DMS 273 (cell line): ENCODE measurements around the gene TOGARAM2.

ENCODE experiments used
- DNase-seq: peaks from one replicate; lab custom pipeline; 2025; ENCODE audit not compliant: unreplicated experiment; lab: John Stamatoyannopoulos, UW

The TOGARAM2 gene

DNA sequence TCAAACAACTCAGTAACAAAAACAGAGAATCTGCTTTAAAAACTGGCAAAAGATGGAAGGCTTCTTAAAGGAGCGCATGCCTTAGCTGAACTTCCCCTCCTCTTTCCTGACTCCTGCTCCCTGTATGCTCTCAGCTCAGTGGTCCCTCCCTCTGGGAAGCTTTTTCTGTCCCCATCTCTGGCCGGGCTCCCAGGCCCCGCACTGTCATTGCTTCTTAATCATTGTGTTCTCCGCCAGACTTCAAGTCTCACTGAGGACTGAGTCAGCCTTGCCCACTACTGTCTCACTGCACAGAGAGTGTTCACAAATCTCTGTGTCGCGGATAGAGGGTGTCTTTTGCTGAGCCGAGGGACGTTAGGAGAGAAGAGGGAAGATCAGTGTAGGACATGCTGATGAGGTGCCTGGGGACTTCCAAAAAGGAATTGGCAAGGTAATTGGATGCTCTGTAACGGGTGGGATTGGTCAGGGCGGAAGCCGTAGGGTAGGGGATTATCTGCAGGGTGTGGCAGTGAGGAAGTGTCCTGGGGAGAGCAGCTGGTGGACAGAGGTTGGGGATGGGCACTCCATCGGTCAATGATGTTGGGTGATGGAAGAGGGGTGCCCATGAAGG, 16.2 kb downstream of the TOGARAM2 start:
- no peak for DNase-seq

DNA sequence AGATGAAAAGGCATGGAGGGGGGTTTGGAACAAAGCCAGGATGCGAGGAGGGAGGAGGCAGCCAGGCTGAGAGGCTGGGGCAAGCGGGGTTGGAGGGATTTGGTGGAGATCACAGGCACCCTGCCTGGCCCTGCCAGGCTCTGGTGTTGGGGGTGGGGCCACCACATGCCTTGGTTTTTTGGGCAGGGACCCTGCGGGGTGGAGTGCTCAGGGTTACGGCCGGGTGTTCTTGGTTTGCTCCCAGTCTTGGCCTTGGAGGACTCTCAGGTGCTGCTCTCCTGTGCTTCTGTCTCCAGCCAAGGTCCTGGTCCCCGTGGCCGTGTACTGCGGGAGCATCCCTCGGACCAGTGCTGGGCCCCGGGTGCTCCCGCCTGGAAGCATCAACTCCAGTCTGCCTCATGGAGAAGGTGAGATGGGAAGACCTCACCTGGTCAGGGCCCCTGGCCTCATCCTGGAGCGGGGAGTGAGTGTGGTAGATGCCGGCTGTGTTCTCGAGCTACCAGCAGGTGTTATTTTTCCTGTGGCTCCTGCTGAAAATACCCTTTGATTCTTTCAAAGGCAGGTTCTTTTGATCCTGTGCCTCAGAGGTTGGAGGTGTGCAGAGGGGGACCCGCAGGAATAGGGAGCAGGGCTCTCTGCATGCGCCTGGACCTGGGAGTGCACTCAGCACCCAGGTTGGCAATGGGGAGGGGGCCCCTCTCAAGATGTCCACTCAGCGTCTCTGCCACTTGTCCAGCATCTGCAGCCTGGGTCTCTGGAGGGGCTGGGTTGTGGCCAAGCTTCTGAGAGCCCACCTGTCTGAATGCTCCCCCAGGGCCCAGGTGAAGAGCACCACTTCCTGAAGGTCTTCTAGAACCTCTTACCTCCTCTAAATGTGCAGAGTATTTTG, 17.0 kb downstream of the TOGARAM2 start:
- no peak for DNase-seq

DNA sequence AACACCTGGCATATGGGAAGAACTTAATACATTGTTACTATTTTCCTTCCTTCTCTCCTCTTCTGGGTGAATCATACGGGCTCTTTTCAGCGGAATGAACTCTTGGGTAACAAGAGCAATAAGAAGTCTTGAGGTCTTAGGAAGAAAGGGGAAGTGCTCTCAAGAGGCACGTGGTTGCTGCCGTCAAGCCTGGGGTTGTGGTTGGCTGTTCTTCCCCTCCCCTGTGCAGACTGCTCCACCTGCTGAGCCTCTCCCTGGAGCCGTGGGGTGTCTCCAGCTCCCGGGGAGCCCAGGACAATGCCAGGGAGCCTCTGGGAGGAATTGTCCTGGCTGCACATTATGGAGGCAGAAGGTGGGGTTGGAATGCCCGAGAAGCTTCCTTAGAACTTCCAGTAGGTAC, 19.4 kb downstream of the TOGARAM2 start:
- DNase-seq = no peak

DNA sequence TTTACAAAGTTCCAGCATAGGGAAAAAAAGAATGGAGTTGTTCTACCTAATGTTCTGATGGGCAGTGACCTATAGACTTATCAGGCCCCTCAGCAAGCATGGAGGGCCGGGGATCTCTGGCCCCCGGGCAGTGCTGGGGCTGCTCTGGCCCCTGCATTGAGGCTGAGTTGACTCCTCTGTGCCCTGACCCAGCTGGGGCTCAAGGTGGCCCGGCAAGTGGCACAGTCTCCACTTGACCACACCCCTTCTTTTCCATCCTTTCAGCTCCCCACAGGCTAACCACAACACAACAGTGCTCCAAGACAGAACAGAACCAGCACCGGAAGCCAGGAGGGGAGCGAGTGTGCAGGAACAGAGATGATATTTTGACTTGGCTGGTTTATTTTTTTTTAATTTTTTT, 19.9 kb downstream of the TOGARAM2 start:
- DNase-seq = no peak

DNA sequence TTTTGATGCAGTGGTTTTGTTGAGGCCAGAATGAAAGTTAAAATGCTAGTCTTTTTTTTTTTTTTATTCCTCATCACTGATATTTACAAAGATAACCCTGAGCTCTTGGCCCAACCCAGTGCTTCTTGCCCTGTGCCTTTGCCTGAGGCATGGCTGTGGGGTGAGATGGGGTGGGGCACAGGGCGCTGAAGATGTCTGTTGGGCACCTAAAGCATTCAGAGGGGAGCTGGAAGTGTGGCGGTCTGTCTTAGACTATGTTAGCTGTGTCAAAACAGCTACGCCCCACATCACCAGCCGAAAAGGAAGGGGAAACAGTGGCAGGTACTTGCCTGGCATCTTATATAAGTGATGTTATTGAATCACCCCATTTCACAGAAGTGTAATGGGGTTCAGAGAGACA, 20.7 kb downstream of the TOGARAM2 start:
- no peak for DNase-seq

DNA sequence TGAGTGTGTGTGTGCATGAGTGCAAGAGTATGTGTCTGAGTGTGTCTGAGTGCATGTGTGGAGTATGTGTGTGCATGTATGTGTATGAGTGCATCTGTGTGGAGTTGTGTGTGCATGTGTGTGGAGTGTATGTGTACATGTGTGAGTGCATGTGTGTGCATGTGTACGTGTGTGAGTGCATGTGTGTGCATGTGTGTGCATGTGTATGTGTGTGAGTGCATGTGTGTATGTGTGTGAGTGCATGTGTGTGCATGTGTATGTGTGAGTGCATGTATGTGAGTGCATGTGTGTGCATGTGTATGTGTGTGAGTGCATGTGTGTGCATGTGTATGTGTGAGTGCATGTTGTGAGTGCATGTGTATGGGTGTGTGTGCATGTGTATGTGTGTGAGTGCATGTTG, 23.7 kb downstream of the TOGARAM2 start:
- no peak for DNase-seq

DNA sequence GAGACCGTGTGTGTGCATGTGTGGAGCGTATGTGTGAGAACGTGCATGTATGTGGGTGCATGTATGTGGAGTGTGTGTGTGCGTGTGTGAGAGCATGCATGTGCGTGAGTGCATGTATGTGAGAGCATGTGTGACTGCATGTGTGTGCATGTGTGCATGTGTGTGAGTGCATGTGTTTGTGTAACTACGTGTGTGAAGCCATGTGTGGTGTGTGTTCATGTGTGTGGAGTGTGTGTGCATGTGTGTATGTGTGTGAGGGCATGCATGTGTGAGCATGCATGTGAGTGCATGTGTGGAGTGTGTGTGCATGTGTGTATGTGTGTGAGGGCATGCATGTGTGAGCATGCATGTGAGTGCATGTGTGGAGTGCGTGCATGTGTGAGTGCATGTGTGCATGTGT, 24.2 kb downstream of the TOGARAM2 start:
- DNase-seq = no peak

DNA sequence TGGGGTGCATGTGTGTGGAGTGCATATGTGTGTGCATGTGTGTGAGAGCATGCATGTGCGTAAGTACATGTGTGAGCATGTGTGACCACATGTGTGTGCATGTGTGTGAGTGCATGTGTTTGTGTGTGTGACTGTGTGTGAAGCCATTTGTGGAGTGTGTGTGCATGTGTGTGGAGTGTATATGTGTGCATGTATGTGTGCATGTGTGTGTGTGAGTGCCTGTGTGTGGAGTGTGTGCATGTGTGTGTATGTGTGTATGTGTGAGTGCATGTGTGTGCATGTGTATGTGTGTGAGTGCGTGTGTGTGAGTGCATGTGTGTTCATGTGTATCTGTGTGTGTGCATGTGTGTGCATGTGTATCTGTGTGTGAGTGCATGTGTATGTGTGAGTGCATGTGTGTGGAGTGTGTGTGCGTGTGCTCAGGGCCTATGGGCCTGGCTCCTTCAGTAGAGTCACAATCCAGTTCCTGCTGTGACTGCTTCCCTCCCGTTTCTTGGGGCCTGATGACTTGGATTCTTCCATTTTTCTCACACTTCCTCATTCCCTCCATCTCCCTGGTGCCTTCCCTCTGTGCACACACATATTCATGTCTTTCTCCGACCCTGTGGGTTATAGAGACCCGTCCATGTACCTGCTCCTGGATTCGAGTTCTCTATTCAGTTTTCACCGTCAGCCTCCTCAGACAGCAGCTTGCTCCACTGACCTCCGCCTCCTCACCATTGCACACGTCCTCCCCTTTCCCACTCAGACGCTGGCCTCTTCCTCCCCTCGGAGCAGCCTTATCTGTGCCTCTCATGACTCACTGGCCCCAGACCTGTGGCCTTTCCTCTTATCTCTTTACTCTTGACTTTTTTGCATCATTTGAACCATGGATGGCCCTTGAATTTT, 25.2 kb downstream of the TOGARAM2 start:
- DNase-seq = no peak

DNA sequence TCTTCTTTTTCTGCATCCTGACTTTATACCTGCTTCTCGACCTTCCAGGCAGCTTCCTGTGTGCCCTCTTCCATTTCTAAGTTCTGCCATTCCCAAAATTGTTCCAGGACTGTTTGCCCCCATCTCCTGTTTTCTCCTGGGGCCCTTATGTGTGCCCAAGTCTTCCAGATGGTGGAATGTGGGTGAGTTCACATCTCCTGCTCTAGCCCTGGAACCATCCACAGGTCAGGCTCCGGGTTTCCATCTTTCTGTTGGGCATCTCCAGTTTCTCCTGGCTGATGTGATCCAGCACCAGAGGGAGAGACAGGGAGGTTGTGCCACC, 25.8 kb downstream of the TOGARAM2 start:
- DNase-seq = no peak

DNA sequence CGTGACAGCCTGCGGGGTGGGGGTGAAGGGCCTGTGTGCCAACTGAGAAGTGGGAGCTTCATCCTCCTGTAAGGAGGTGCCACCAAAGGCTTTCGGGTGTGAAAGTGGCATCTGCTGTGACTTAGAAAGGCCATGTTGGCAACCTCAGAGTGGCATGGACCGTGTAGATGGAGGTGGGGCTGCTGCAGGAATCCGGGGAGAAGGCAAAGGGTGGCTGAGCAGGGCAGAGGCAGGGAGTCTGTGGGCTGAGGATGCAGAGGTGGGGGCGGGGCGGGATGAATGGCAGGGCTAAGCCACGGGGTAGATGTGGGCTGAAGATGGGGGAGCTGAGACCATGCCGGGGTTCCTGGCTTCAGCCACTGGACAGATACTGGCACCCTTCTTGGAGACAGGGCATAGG, 28.2 kb downstream of the TOGARAM2 start:
- DNase-seq = no peak

DNA sequence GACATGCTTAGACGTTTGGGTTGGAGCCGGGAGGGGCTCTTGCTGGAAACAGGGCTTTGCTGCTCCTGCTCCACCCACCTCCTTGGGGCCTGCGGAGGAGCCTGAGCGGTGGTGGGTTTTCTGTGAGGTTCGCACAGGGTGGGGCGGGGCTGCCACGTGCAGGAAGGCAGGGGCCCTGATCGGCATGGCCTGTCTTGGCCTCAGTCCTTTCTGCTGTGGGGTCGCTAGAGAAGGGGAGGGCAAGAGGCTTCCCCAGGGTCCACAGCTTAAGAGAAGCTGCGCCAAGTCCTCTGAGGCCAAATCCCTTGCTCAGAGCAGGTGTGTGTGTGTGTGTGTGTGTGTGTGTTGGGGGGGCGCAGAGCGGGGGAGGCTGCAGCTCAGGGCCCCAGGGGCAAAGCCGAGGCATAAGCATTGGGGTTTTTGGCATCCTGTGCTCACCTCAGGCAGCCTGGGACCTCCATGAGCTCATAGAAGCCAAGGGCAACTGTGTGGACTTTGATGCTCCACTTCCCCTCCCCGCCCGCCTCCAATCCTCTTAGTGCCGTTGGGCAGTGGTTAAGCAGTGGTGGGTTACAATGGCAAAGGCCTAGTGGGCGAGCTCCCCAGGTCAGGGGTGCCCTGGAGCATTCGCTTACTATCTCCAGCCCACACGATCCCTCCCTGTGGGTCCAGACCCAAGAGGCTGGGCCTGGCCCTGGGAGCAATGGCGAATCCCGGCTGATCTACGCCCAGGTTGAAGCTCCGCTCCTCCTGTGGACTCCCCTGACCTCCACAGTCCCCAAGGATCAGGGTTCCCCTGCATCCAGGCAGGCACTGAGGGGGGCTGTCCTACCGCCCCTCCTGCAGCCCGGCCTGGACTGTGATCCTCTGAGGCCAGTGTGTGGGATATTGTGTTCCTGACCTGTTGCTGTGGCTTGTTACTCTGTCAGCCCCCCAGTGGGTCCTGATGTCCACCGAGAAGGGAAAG, 28.9 kb downstream of the TOGARAM2 start:
- DNase-seq = no peak

DNA sequence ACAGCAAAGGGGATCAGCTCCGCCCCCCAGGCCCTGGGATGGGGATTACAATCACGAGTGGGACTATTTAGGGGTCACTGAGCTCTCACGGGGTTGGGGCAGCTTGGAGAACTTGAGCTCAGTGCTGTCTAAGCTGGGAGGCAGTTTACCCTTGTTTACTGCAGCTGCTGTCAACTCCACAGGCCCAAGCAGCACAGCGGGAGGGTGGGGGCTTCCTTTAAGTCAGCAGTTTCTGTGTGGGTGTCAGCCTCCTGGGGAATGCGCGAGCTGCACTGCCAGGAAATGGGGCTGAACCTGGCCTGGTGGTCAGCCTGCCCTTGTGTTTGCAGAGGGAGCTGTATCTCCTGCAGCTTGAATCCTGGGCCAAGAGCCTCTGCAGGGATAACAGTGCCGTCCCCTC, 29.8 kb downstream of the TOGARAM2 start:
- no peak for DNase-seq

DNA sequence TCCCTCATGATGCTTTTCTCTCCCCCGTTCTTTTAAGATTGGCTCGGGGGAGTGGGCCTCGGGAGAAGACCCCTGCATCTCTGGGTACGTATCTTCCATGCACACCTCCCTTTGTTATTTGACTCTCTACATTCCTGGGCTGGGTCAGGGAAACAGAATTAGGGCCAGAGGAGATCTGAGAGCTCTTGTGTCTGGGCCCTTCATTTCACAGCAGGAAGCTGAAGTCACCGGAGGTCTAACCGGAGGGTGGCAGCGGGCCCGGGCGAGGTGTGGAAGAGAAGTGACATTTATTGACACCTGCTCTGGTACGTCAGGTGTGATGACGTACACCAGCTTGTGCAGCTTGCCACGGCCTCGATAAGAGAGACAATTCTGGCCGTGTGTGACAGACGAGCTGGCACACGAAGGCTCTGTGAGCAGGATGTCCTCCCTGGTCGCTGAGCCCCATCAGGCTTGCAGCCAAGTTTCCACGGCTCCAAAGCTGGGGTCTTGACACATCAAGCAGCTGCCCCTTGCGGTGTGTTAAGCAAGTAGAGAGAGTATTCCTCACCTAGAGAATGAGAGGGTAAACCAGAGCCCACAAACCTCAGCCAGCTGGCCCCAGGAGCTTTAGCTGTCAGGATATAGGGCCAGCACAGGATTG, 30.4 kb downstream of the TOGARAM2 start:
- peak; percentile 26 for DNase-seq

DNA sequence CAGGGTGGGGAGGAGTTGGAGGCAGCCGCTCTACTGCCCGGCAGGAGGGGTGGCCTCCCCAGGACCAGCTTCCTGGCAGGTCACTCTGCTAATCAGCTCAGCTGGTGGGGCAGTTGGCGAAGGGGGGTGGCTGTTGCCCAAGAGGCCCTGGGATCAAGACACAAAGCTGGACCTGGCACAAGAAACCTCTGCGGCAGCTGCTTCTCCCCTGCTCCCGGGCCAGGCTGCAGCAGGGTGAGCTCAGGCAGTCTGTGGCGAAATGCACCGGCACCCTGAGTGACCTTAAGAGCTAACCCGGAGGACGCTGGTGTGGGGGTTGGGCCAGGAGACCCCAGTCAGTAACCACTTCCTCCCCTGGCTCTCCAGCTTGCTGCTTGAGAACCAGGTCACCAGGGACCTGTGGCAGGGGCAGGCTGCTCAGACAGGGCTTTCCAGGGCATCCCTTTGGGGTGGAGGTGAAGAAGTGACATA, 31.1 kb downstream of the TOGARAM2 start:
- DNase-seq = peak; percentile 16

DNA sequence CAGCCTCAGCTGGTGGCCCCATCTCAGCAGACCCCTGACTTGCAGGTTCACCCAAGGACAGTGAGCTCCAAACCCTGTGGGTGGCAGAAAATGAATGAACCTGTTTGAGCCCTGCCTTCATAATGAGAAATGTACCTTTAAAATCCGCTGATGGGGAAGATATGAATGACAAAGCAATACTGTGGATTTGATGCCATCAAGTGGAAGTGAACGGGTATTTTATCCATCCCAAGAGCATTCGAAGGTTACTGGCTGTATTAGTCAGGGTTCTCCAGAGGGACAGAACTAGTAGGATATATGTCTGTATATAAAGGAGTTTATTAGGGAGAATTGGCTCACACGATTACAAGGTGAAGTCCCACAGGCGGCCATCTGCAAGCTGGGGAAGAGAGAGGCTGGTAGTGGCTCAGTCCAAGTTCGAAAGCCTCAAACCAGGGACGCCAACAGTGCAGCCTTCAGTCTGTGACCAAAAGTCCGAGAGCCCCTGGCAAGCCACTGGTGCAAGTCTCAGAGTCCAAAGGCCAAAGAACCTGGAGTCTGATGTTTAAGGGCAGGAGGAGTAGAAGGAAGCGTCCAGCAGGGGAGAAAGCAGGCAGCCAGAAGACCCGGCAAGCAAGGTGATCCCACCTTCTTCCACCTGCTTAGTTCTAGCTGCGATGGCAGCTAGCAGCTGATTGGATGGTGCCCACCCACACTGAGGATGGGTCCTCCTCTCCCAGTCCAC, 32.1 kb downstream of the TOGARAM2 start:
- peak; percentile 16 for DNase-seq

DNA sequence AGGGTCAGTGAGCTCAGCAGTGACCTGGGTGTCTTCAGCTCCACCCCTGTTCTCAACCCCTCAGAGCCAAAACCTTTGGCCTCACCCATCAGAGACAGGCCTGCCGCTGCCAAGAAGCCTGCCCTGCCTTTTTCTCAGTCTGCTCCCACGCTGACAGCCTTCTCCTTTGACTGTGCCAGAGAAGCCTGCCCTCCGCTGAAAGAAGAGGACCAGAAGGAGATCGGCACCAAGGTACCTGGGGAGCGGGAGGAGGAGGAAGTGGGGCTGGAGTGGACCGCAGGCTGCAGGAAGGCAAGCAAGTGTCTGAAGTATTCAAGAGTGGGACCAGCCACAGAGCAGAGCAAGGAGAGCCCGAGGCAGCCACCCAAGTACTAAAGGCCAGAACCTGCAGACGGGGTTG, 33.2 kb downstream of the TOGARAM2 start:
- no peak for DNase-seq

DNA sequence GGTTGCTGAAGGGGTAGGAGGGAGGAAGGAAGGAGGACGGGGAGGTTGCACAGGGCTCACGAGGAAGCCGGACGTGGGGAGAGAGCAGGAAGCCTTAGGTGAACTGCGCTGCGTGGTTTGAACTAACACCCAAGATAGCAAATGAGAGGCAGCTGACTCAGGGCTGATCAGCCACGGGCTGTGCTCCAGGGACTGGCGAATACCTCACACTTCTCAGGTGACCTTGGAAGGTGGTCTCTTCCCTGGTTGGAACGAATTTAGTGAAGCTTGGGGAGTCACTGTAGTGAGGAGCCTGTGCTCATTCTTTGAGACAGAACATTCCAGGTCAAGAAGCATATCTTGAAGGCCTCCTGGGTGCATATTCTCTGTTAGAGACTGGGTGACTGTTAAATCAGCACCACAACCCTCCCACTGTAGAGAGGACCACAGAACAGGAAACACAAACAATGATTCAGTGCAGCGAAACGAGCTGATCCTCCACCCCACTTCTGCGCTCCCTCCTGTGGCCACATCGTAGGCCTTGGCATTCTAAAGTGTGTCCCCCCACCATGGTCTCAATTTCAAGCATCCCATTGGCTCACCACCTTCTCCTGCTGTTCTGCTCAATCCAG, 33.8 kb downstream of the TOGARAM2 start:
- DNase-seq = no peak

DNA sequence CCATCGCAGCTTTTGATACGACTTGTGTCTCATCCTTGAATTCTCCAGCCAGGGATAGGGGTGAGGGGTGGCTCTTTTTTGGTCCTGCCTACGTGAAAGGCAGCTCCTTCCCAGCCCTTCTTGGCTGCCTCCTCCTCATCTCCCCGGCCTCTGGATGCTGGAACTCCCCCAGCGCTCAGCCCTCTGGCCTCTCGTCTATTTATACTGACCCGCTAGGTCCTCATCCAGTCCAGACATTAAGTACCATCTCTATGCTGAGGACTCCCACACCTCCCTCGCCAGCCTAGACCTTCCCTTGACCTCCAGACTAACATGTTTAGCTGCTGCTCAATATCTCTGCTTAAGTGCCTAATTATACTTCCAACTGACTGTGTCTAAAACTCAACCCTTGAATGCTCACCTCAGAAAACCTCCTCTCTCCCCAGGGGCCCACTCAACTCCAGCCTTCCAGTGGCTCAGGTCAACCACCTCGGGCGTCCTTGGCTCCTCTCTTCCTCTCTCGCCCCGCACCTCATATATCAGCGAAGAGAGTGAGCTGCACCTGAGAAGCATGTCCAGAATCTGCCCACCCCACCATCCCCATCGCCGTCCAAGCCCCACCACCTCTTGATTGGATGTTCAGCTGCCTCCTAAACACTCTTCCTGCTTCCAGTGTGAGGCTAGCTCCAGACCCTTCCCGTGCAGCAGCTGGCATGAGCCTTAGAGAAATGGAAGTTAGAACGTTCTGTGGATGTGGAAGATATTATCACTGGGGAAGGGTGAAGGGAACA, 34.8 kb downstream of the TOGARAM2 start:
- DNase-seq = no peak
